ENCODE results near the gene CCNY.
"Not testable (repeated sequence)": the region's sequence is repeated elsewhere in the genome, so short reads cannot be mapped to it uniquely, and the experiment has no call there.

The CCNY gene

DNA sequence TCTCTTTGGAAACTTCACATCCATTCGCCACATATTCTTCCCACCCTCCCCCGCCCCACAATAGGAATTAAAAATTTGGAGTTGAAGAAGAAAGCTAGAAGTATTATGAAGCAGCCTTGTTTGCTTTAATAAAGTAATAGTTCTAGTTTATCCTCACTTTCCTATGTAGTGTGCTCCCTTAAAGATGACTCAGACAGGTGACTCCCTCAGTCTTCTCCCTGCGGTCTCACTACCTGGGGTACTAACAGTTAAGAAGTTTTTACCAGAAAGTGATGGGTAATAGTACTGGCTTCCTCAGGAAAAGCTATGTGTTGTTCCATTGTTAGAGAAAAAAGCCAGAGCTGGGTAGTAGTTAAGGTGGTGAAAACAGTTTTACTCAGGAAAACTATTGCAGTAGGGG is 58.6 kb downstream of the CCNY start:
- Histone ChIP-seq H3K27ac (no peak overlapping the region), H3K36me3 (peaks cover 9 to 44% (median 21%) of the 10 kb centered on the region in 11 experiments; a peak in 21 of 22 replicates), H3K4me3 (no peak overlapping the region), H3K9me3 (replicated peaks in 1 of 11) (peaks cover 19 to 43% (median 28%) of the 10 kb centered on the region in 11 experiments), H3K4me1 (peaks cover 39 to 67% (median 48%) of the 10 kb centered on the region in 10 experiments; a peak in 19 of 20 replicates), H3K9ac (no peak overlapping the region), H3K27me3 (no peaks in the 10 kb centered on the region), H4K20me1 (peaks cover 59 to 97% (median 76%) of the 10 kb centered on the region in 11 experiments), H3K4me2 (no peak overlapping the region; a peak in 1 of 22 replicates)
- no peak for TF ChIP-seq Cebpa-rat (IDR thresholded peaks at IDR 0.05)

DNA sequence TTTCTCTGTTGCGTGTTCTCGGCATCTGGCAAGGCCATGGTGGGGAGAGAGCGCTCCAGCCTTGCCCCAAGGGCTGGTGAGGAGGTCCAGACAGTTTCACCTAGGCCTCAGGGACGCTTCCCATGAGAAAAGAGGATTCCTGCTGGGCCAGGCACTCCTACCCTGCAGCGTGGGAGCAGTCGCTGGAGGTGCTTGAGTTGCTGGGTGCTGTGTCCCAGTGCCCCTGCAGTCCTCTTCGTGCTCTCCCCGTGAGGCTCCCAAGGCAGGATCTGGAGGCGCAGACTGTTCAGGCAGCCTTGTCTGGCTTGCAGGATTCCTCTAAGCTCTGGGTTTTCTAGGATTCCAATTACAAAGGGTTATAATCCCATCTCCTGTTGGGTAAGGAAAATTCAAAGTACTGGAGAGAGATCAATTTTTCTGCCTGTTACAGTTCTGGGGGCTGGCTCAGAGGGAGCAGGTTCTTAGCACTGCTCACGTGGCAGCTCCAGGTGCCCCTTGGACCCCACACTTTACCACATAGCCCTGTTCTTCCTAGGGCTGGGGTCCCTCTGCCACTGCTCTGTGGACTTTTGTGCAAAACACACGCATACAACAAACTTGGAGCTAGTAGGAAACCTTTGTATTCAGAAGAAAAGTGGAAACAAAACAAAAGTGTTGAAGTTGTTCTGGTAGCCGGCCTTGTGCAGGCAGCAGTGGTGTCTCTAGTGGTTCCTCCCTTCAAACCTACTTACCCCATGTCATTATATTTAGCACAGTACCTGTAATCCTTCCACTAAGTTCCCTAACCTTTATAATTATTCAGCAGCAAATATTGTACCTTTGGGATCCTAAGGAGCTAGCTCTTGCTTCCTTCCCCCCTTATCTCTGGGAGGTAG is 60.5 kb downstream of the CCNY start:
- Histone ChIP-seq H3K9me3 (replicated peaks in 1 of 11) (peaks cover 11 to 40% (median 26%) of the 10 kb centered on the region in 11 experiments), H3K4me2 (peak overlapping the region; percentile 1 to 54 (median 24); a peak in 16 of 22 replicates), H3K9ac (no peak overlapping the region), H3K4me3 (no peak overlapping the region), H3K27ac (no peak overlapping the region), H4K20me1 (peaks cover 59 to 91% (median 76%) of the 10 kb centered on the region in 11 experiments), H3K36me3 (peaks cover 0 to 43% (median 16%) of the 10 kb centered on the region in 11 experiments; a peak in 18 of 22 replicates), H3K4me1 (peaks cover 30 to 61% (median 42%) of the 10 kb centered on the region in 10 experiments; a peak in 19 of 20 replicates), H3K27me3 (no peaks in the 10 kb centered on the region)
- TF ChIP-seq Cebpa-rat (IDR thresholded peaks at IDR 0.05) = no peak

DNA sequence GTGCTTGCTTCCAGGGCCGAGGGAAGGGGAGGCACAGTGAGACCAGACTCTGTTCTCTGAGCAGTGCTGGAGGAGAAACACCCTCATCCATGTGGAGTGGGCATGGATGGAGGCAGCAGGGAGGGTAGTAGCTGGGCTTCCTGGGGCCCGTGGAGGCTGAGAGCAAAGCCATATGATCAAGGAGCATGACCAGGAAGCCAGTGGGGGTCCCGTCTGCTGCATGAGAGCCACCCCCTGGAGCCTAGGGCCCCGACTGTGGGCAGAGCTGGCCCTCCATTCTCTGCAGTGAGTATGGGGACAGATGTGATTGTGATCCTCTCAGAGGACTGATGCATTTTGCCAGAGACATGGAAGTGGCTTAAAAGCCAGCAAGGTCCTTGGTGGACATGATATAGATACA is 61.6 kb downstream of the CCNY start:
- H3K4me2 ChIP-seq = peak overlapping the region in 7 of 11 experiments; percentile 12 to 54 (median 24); a peak in 10 of 22 replicates
- no peak for TF ChIP-seq Cebpa-rat (IDR thresholded peaks at IDR 0.05)
- H4K20me1 ChIP-seq = peaks cover 52 to 81% (median 65%) of the 10 kb centered on the region in 11 experiments
- H3K4me1 ChIP-seq = peaks cover 21 to 49% (median 34%) of the 10 kb centered on the region in 10 experiments; a peak in 19 of 20 replicates
- peaks cover 0 to 54% (median 24%) of the 10 kb centered on the region in 11 experiments; a peak in 18 of 22 replicates for H3K36me3 ChIP-seq
- H3K27ac ChIP-seq = 0 out of 22 replicates have a peak overlapping the region, but pooled peaks of 1 of the 11 experiments have one; percentile 12
- no peak overlapping the region; a peak in 1 of 22 replicates for H3K9ac ChIP-seq
- no peak overlapping the region for H3K4me3 ChIP-seq
- H3K9me3 ChIP-seq (replicated peaks in 1 of 11) = peaks cover 22 to 50% (median 37%) of the 10 kb centered on the region in 11 experiments
- no peaks in the 10 kb centered on the region for H3K27me3 ChIP-seq

GRCh38 chr10:35398355-35398754 is 62.0 kb downstream of the CCNY start:
- Histone ChIP-seq H4K20me1 (peaks cover 49 to 77% (median 61%) of the 10 kb centered on the region in 11 experiments), H3K4me3 (no peak overlapping the region), H3K27me3 (no peaks in the 10 kb centered on the region), H3K4me2 (peak overlapping the region in 1 of 11 experiments; percentile 18; a peak in 2 of 22 replicates), H3K9ac (no peak overlapping the region), H3K27ac (no peak overlapping the region), H3K36me3 (peaks cover 0 to 54% (median 26%) of the 10 kb centered on the region in 11 experiments; a peak in 18 of 22 replicates), H3K4me1 (peaks cover 20 to 45% (median 29%) of the 10 kb centered on the region in 10 experiments; a peak in 19 of 20 replicates), H3K9me3 (replicated peaks in 1 of 11) (peaks cover 26 to 54% (median 41%) of the 10 kb centered on the region in 11 experiments)
- TF ChIP-seq Cebpa-rat (IDR thresholded peaks at IDR 0.05) = no peak

- Histone ChIP-seq H3K9me3 (replicated peaks in 1 of 11) (peaks cover 32 to 60% (median 46%) of the 10 kb centered on the region in 11 experiments), H3K36me3 (peaks cover 0 to 54% (median 32%) of the 10 kb centered on the region in 11 experiments; a peak in 19 of 22 replicates), H3K4me2 (no peak overlapping the region; a peak in 1 of 22 replicates), H3K4me1 (peaks cover 20 to 46% (median 26%) of the 10 kb centered on the region in 10 experiments; a peak in 19 of 20 replicates), H3K27ac (no peak overlapping the region), H3K4me3 (no peak overlapping the region), H3K9ac (no peak overlapping the region), H3K27me3 (no peaks in the 10 kb centered on the region), H4K20me1 (peaks cover 43 to 72% (median 56%) of the 10 kb centered on the region in 11 experiments)
- no peak for TF ChIP-seq Cebpa-rat (IDR thresholded peaks at IDR 0.05)
These were observed 62.6 kb downstream of the CCNY start for GRCh38 chr10:35398908-35399307.

DNA sequence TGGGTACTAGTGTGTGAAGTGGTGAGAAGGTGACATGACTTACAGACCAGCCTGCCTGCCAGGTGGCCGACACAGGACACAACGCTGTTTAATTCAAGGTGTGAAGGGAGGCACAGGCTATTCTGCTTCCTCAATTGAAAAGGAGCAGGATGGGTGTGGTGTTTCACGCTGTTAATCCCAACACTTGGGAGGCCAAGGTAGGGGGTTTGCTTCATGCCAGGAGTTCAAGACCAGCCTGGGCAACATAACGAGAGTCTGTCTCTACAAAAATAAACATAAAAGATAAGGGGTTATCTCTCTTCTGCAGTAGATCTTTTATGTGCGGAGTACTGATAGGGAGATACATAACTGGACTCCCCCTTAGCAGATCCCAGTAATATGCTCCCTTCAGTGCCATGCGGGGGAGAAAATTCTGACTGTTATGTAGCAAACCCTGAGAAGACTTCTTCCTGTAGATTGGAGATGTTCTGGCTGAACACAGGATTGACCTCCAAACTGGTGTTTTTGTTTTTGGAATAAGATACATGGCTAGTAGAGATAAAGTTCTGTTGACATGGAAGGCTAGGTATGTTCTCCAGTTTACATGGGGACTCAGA is 63.2 kb downstream of the CCNY start:
- H3K9ac ChIP-seq = no peak overlapping the region
- peaks cover 35 to 66% (median 52%) of the 10 kb centered on the region in 11 experiments for H3K9me3 ChIP-seq (replicated peaks in 1 of 11)

DNA sequence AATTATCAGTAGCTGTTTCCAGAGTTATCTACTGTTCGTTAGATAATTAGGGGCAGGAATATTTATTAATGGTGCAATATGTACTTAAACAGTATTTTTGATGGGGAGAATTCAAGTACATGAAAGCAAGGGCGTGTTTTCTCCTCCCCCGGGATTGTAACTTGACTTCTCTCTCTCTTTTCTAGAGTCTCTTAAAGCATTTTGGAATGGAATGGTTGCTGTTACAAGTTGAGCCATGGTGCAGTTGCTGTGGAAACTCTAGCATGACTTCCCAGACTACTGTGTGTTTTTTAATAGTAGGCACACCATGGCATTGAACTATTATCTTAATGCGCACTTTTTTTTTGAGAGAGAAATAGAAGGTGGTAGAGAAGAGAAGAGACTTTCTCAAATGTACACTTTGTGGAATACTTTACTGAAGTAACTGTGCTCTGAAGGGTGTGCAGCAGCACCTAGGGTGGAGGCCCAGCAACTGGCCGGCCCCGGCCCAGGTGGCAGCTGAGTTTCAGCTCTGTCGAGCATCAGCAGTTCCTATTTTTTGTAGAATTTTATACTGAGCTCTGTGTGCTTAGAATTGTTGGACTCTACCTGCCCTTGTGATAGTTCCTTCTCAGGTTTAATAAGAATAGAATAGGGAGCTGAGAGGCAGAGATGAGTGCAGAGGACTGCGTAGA is 64.4 kb downstream of the CCNY start:
- H3K36me3 ChIP-seq = peaks cover 0 to 54% (median 33%) of the 10 kb centered on the region in 11 experiments; a peak in 20 of 22 replicates
- no peak overlapping the region for H3K9ac ChIP-seq
- no peak overlapping the region for H3K4me3 ChIP-seq
- no peak overlapping the region for H3K27ac ChIP-seq
- peaks cover 37 to 78% (median 64%) of the 10 kb centered on the region in 11 experiments for H3K9me3 ChIP-seq (replicated peaks in 1 of 11)
- H3K27me3 ChIP-seq = no peaks in the 10 kb centered on the region
- H4K20me1 ChIP-seq = peaks cover 34 to 64% (median 40%) of the 10 kb centered on the region in 11 experiments
- H3K4me2 ChIP-seq = no peak overlapping the region
- no peak for TF ChIP-seq Cebpa-rat (IDR thresholded peaks at IDR 0.05)
- peaks cover 20 to 49% (median 23%) of the 10 kb centered on the region in 10 experiments; a peak in 19 of 20 replicates for H3K4me1 ChIP-seq

More for the DNA sequence above, 63.2 kb downstream of the CCNY start:
- TF ChIP-seq Cebpa-rat (IDR thresholded peaks at IDR 0.05) = no peak
- Histone ChIP-seq H3K27ac (no peak overlapping the region), H3K27me3 (no peaks in the 10 kb centered on the region), H3K36me3 (peaks cover 0 to 54% (median 33%) of the 10 kb centered on the region in 11 experiments; a peak in 20 of 22 replicates), H3K4me1 (peaks cover 20 to 47% (median 26%) of the 10 kb centered on the region in 10 experiments; a peak in 19 of 20 replicates), H3K4me2 (no peak overlapping the region), H4K20me1 (peaks cover 37 to 66% (median 50%) of the 10 kb centered on the region in 11 experiments), H3K4me3 (no peak overlapping the region)

DNA sequence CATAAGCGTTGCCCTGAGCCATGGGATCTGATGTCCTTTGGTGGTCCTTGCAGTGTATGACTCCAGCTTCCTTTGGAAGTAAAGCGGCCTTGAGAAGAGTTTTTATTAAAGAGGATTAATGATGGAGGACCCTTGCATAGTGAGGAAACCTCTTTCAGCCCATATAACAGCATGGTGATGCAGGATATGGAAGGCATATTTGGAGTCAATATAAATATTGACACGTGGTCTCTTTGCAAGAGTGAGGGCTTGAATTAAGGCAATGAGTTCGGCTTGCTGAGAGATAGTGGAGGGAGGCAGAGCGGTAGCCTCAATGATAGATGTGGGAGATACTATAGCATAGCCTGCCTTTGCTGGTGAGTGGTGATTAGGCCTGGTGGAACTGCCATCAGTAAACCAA is 67.2 kb downstream of the CCNY start:
- H3K36me3 ChIP-seq = peaks cover 0 to 43% (median 30%) of the 10 kb centered on the region in 11 experiments; a peak in 16 of 22 replicates
- peaks cover 37 to 83% (median 74%) of the 10 kb centered on the region in 11 experiments for H3K9me3 ChIP-seq (replicated peaks in 1 of 11)
- peak overlapping the region in 2 of 11 experiments; percentile 23 to 33; a peak in 2 of 22 replicates for H3K4me2 ChIP-seq
- peaks cover under 1 to 39% (median 8%) of the 10 kb centered on the region in 10 experiments; a peak in 17 of 20 replicates for H3K4me1 ChIP-seq
- H3K9ac ChIP-seq, H3K4me3 ChIP-seq, H3K27me3 ChIP-seq: not testable (repeated sequence)
- peaks cover 15 to 54% (median 20%) of the 10 kb centered on the region in 11 experiments; a peak in 19 of 22 replicates for H4K20me1 ChIP-seq
- 0 out of 22 replicates have a peak overlapping the region, but pooled peaks of 1 of the 11 experiments have one; percentile 17 for H3K27ac ChIP-seq

DNA sequence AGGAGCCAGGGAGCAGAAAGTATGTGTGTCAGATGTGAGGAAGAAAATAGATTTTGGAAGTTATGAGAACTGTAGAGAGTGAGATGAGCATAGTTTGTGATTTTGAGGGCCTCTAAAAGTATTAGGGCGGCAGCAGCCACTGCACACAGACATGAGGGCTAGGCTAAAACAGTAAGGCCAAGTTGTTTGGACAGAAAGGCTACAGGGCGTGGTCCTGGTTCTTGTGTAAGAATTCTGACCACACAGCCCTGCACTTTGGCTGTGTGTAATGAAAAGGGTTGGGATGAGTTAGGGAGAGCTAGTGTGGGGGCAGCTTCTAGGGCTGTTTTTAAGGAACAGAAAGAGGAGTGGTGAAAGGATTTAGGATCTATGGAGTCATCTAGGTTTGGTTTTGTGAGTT is 67.8 kb downstream of the CCNY start:
- H3K4me2 ChIP-seq = peak overlapping the region in 2 of 11 experiments; percentile 23 to 33; a peak in 2 of 22 replicates

DNA sequence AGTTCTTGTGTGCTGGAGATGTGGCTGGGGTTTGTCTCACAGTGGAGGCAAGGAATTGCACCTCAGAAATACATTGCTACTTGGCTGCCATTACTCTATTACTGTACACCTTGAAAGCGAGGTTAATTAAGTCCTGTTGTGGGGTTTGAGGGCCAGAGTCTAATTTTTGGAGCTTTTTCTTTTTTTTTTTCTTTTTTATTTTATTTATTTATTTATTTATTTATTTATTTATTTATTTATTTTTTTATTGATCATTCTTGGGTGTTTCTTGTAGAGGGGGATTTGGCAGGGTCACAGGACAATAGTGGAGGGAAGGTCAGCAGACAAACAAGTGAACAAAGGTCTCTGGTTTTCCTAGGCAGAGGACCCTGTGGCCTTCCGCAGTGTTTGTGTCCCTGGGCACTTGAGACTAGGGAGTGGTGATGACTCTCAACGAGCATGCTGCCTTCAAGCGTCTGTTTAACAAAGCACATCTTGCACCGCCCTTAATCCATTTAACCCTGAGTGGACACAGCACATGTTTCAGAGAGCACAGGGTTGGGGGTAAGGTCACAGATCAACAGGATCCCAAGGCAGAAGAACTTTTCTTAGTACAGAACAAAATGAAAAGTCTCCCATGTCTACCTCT is 69.8 kb downstream of the CCNY start:
- not testable (repeated sequence) for H3K4me3 ChIP-seq, H3K27ac ChIP-seq, H3K9ac ChIP-seq, H3K4me2 ChIP-seq, H3K27me3 ChIP-seq
- Histone ChIP-seq H3K36me3 (peaks cover 0 to 28% (median 23%) of the 10 kb centered on the region in 11 experiments; a peak in 15 of 22 replicates), H4K20me1 (peaks cover 25 to 58% (median 34%) of the 10 kb centered on the region in 11 experiments; a peak in 21 of 22 replicates), H3K4me1 (peaks cover 14 to 50% (median 21%) of the 10 kb centered on the region in 10 experiments), H3K9me3 (replicated peaks in 1 of 11) (peaks cover 30 to 60% (median 55%) of the 10 kb centered on the region in 11 experiments)

More for the DNA sequence above, 67.8 kb downstream of the CCNY start:
- peaks cover 15 to 54% (median 20%) of the 10 kb centered on the region in 11 experiments; a peak in 20 of 22 replicates for H4K20me1 ChIP-seq
- H3K4me3 ChIP-seq, H3K9ac ChIP-seq, H3K27me3 ChIP-seq: not testable (repeated sequence)
- 0 out of 22 replicates have a peak overlapping the region, but pooled peaks of 1 of the 11 experiments have one; percentile 17 for H3K27ac ChIP-seq
- peaks cover 6 to 40% (median 14%) of the 10 kb centered on the region in 10 experiments; a peak in 19 of 20 replicates for H3K4me1 ChIP-seq
- H3K36me3 ChIP-seq = peaks cover 0 to 38% (median 30%) of the 10 kb centered on the region in 11 experiments; a peak in 16 of 22 replicates
- peaks cover 37 to 78% (median 70%) of the 10 kb centered on the region in 11 experiments for H3K9me3 ChIP-seq (replicated peaks in 1 of 11)

- not testable (repeated sequence) for H3K9ac ChIP-seq, H3K4me3 ChIP-seq, H3K27ac ChIP-seq, H3K27me3 ChIP-seq, H3K4me2 ChIP-seq
- Histone ChIP-seq H3K9me3 (replicated peaks in 1 of 11) (peaks cover 14 to 44% (median 40%) of the 10 kb centered on the region in 11 experiments), H3K4me1 (peaks cover 14 to 66% (median 31%) of the 10 kb centered on the region in 10 experiments), H3K36me3 (peaks cover 0 to 20% (median 10%) of the 10 kb centered on the region in 11 experiments; a peak in 11 of 22 replicates), H4K20me1 (peaks cover 40 to 72% (median 49%) of the 10 kb centered on the region in 11 experiments; a peak in 21 of 22 replicates)
These were observed 71.4 kb downstream of the CCNY start for GRCh38 chr10:35407696-35408095.

Data from BLaER1 treated with 17β-estradiol and CSF1 and Interleukin-3, amounts not matched to agents 10 nM and 100 nM (cell line).